GM19193 (cell line): ENCODE results near the gene SIRT5.

ENCODE experiments used
- POLR2A ChIP-seq: IDR thresholded peaks from 4 replicates; pipeline ENCODE4 v1.6.1; 2011; ENCODE audit not compliant: insufficient read depth, insufficient read length; ENCODE audit errors: extremely low read depth

SIRT5 gene

DNA sequence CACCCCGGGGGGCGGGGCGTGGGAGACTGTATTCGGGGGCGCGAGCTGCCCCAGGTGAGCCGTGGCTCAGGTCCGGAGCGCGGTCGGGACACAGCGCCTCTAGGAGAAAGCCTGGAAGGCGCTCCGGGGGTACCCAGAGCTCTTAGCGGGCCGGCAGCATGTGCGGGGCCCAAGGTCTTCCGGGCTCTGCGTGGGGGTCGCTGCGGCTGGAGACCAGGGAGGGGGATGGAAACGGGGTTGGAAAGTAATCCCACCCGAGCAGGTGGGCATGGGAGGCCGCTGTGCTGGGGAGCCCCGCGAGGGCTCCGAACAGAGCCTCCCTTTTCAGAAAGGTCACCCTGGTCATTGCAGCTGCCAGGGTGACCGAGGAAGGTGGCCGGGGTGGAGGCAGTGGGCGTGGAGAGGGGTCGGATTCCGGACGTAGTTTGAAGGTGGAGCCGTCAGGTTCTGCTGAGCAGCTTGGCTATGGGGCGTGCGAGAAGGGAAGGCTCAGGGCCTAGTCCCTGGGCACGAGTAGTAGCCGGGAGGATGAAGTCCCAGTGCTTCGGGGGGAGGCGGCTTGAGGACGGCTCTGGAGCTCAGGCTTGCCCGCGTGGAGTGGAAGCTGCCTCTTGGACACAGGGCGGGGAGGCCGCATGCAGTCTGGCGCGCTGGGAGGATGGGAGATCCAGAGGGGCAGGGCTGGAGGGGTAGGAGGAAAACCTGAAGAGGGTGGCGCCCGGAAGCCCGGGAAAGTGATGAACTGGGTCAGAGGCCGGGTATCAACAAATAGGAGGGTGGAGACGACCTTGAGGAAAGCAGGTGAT lies at the start of gene SIRT5:
Gene SIRT5 (plus strand): TSS at position 31 of the 806 bp plus-strand sequence. CDS start 9,510 bp downstream, outside the sequence.
- TF ChIP-seq POLR2A = peak; percentile 78

DNA sequence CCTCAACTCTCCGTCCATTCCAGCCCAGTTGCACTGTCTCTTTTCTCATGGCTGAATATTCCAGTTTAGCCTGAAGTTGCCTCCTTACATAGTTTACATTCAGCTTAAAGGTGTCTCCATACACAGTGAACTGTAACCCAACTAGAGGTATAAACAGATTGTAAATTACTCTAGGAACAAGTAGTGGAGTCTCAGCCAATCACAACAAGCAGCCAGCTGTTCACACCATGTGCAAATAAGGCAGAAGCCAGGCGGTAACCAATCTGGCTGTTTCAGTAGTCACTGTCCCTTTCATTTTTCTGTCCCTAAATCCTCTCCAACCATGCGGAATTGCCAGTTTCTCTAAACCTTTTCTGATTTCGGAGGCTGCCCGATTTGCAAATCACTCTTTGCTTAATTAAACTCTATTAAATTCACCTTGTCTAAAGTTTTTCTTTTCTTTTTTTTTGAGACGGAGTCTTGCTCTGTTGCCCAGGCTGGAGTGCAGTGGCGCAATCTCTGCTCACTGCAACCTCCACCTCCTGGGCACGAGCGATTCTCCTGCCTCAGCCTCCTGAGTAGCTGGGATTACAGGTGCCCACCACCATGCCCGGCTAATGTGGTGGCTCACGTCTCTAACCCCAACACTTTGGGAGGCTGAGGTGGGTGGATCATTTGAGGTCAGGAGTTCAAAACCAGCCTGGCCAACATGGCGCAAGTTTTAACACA lies 49.4 kb upstream of the SIRT5 start:
- TF ChIP-seq POLR2A = no peak

DNA sequence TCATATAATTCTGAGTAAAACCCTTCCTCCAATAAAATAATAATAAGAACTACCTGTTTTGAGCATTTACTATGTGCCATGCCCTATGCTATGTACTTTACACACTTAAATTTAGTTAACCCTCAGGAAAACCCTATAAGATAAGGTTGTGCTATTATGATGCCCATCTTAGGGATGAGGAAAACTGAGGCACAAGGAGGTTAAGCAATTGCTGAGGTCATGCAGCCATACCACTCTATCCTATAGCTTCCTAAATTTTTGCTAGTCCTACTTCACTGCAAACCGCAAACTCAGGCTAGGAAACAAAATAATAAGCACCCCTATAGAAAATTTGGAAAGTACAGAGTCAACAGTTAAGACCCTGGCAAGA lies 48.1 kb upstream of the SIRT5 start:
- TF ChIP-seq POLR2A = no peak

DNA sequence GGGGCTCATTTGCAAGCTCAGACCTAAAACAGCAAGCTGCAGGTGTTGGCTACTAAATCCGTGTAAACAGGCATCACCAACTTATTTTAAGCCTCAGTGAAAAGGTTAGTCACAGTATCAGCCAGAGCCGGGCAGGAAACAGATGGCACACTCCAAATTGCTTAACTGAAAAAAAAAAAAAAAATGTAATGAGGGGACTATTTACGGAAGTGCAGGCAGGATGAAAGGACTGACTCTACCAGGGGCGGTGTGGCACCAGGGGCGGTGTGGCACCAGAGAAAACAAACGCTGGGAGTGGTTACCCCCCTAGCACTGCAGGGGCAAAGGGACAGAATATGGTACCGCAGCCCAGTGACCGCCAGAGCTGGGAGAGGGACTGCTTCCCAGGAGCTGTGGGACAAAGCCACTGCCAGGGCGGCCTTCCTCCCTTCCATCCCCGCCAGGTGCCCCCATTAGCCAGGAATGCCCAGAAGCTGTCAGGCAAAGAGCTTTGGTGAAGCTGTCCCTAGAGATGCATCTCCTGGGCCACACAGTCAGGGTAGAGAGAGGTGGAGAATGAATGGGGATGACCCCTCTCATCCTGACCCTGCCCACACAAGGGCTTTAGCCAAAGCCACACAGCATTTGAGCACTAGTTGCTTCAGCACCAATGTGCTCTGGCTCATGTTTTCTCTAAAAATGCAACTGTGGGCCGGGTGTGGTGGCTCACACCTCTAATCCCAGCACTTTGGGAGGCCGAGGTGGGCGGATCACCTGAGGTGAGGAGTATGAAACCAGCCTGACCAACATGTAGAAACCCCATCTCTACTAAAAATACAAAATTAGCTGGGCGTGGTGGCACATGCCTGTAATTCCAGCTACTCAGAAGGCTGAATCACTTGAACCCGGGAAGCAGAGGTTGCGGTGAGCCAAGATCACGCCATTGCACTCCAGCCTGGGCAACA lies 47.4 kb upstream of the SIRT5 start:
- no peak for TF ChIP-seq POLR2A

DNA sequence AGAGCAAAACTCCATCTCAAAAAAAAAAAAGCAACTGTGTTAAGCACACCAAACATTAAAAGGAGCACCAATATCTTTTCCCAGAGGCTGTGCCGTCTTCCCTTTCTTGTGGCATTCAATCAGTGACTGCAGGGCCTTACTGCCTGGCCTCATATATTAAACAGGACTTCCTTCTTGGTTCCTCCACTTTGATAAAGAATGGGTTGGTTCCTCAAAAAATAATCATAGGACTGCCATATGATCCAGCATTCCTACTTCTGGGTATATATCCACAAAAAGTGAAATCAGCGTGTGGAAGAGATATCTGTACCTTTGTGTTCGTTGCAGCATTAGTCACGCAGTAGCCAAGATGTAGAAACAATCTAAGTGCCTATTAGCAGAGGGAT lies 46.7 kb upstream of the SIRT5 start:
- TF ChIP-seq POLR2A = no peak

DNA sequence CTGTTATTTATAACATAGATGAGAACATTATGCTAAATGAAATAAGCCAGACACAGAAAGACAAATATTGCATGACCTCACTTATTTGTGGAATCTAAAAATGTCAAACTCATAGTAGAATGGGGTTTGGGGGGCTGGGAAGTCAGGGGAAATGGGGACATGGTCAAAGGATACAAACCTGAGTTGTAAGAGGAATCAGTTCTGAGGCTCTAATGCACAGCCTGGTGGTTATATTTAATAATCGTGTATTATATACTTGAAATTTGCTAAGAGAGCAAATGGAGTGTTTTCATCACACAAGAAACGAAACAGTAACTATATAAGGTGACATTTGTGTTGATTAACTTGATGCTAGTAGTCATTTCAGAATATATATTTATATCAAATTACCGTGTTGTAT lies 46.2 kb upstream of the SIRT5 start:
- no peak for TF ChIP-seq POLR2A

DNA sequence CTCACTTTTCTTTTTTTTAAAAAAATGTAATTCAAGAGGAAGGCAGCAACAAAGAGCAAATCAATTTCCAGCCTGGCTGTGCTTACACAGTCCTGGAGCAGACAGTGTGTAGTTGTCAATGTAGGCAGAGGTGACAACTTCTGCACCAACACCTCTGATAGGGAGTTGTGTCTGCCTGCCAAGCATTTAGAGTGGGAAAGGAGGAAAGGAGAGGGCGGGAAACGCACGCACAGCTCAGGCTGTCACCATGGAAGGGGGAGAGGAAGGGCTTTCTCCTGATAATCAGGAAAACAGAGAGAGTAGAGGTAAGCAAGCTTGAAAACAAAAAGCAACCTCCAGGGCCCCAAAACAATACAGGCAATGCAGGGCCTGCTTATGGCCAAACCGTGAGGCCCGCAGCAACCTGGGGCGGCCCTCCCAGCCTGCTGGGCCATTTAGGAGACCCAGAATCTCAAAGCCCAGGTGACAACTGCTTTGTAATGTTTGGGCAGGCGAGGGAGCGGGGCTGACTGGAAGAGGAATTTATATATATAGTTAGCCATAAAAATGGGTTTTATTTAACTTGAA lies 45.5 kb upstream of the SIRT5 start:
- no peak for TF ChIP-seq POLR2A

DNA sequence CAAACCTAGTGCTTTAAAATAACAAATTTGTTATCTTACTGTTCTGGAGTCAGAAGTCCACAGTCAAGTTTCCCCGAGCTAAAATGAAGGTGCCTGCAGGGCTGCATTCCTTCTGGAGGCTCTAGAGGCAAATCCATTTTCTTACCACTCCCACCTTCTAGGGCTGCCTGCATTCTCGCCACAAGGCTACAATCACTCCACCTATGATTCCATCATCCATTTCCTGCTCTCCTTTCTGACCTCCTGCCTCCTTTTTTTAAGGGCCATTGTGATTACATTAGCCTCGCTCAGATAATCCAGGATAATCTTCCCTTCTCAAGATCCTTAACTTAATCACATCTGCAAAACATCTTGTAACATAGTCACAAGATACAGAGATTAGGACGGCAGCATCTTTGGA lies 42.4 kb upstream of the SIRT5 start:
- no peak for TF ChIP-seq POLR2A

DNA sequence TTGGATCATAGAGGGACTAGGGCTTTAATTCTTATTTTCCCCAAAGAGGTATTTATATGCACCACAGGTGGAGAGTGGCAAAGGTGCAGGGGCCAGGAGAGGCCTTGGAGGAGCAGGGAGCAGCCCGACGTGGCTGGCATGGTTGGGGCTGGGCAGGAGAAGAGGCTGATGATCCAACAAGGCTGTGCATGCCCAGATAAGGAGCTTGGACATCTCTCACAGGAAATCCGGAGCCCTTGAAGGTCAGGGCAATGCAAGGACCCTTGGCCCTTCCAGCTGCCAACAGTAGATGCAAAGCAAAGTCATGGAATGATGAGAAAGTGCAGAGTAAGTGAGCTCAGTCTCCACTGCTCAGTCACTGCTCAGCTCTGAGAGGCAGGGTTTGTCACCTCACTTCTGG lies 39.9 kb upstream of the SIRT5 start:
- no peak for TF ChIP-seq POLR2A

DNA sequence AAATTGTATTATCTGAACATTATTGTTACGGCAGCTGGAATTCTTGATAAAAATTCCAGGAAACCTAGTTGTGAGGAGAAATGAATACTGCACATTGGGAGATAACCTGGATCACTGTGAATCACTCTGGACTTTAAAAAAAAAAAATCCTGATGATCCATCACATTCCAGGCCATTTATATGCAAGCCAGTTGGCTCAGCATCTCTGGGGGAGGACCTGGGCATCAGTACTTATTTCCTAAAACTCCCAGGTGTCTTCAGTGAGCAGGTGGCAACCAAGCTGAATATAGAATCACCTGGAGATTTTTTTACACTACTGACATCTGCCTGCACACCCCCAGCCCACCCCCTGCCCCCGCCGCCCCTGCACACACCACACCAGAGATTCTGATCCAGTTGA lies 39.1 kb upstream of the SIRT5 start:
- no peak for TF ChIP-seq POLR2A

DNA sequence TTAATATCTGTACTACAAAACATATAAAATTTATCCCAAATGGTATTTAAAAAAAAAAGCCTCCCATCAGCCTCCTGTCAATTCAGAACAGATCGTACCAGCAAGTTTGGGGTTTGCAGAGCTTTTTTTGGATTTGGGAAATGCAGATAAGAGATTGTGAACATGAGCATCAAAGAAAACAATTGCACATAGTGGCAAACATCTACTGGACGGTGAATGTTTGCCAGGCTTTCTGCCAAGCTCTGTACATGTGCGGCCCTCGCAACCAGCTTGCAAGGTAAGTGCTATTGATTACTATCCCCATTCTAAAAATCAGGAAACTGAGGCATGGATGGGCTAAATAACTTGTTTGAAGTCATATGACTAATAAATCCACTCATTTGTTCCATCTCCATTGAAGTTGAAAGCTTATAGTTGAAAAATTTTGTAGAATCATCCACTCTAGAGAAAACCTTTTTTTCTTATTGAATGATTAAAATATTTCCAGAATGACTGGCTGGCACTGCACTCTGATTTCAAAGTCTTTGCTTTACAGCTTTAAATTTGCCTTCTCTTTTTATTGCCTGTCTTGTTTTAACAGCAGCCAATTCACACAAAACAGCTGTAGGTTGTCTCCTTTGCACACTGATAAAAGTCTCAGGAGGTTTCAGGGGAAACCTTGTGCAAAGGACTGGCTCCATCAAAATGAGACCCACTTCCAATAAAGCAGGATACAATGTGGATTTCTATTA lies 37.4 kb upstream of the SIRT5 start:
- TF ChIP-seq POLR2A = no peak

DNA sequence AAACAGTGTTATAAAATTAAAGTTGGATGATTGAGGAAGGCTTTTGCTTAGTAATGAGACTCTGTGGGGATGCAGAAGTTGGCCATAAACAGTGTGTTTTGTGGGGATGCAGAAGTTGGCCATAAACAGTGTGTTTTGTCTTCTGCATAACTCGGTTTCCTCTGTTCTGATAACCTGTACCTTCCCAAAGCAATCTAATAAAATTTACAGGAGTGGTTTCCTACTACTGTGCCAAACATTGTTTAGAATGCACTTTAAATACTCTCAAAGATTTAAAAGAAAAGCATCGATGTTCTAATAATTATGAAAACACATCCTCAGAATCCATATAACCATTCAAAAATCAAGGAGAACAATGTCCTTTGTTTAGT lies 36.9 kb upstream of the SIRT5 start:
- no peak for TF ChIP-seq POLR2A

DNA sequence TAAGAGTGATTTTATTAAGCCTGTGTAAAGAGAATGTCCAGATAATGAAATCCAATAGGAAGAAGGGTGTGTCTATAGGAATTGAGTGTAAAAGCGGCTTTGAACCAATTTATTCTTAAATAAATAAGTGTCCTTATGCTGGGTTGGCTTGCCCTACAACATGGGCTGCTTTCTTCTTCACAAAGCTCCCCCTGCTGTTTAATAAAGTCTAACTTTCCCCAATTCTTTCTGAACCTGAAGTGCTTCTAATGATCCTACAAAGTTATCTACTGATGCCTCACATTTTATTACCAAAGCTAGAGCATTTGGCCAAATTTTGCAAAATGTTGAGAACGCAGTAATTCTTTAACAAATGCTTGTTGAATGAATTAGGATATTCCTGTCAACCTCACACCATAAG lies 36.3 kb upstream of the SIRT5 start:
- no peak for TF ChIP-seq POLR2A

DNA sequence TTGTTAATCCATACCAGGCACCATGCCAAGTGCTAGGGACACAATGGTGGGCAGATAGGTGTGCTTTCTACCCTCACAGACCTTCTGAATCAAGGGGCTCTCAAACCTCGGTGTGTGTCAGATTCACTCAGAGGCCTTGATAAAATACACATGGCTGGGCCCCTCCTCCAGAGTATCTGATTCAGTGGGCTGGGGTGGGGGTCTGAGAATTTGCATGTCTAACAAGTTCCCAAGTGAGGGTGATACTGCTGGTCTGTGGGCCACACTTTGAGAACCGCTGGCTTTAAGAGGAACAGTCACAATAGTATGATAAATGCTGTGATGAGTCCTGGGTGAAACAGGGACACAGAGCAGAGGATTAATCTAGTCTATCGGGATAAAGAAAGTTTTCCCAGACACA lies 35.8 kb upstream of the SIRT5 start:
- no peak for TF ChIP-seq POLR2A
